Stimulated activated CD4-positive, alpha-beta T cell treated with anti-CD3 and anti-CD28 coated beads, Interleukin-1b, Interleukin-23, amount 100 ng/mL, for 1 hour (primary cell): ENCODE results near the gene TNFAIP6.

Experiments
- DNase-seq, 2 donors: peaks; one replicate each; pipeline ENCODE4 v3.0.0-alpha.2; 2020; ENCODE audit warnings: low read depth in 2 of 2

TNFAIP6 gene

GRCh38 chr2:151359768-151360461, 2.5 kb downstream of the TNFAIP6 start:
- no peak for DNase-seq

GRCh38 chr2:151361674-151362370, 4.4 kb downstream of the TNFAIP6 start:
- no peak for DNase-seq

GRCh38 chr2:151363709-151364108, 6.3 kb downstream of the TNFAIP6 start:
- DNase-seq = no peak

- no peak for DNase-seq
Observed at GRCh38 chr2:151367571-151367970, 10.2 kb downstream of the TNFAIP6 start.

DNA sequence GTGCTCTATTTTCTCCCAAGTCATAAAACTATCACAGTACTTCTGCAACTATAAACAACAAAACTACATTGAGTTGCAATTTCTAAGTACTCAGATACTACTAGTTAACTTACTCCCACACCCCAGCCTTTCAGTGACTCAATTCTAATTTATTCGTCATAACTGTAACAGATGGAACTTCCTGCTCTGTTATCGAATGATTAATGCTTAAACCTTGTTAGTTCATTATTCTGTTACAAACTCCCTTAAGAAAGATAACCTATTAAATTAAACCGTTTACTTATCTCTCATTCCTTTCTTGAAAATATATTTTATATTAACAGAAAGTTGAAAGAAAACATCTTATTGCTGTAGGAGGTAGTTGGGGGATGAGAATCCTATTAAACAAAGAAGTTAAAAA, 17.0 kb downstream of the TNFAIP6 start:
- no peak for DNase-seq

DNA sequence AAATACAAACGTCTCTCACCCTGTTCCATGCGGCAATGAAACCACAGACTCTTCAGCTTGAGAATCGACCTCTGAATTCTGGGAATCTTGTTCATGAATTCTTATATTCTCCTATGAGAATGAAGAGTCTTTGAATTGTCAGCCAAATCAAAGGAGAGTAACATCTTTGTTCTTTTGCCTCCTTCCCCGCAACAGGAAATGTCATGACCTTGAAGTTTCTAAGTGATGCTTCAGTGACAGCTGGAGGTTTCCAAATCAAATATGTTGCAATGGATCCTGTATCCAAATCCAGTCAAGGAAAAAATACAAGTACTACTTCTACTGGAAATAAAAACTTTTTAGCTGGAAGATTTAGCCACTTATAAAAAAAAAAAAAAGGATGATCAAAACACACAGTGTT, 21.8 kb downstream of the TNFAIP6 start:
- no peak for DNase-seq

GRCh38 chr2:151380580-151381235, 23.3 kb downstream of the TNFAIP6 start:
- no peak for DNase-seq

DNA sequence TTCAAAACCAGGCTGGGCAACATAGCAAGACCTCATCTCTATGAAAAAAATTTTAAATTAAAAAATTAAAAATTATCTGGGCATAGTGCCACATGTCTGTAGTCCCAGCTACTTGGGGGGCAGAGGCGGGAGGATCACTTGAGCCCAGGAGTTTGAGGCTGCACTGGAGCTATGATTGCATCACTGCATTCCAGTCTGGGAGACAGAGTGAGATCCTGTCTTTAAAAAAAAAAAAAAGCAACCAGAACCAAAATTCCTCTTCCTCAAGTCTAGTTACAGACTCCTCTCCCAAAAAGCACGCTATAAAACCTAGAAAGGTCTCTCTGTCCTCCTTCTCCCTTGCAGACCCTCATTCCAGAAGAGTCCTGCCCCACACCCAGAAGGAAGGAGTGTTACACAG, 23.9 kb downstream of the TNFAIP6 start:
- no peak for DNase-seq

- DNase-seq = no peak
Observed at GRCh38 chr2:151388011-151388410, 30.6 kb downstream of the TNFAIP6 start.

GRCh38 chr2:151391436-151391835, 34.0 kb downstream of the TNFAIP6 start:
- no peak for DNase-seq

GRCh38 chr2:151394509-151394908, 37.1 kb downstream of the TNFAIP6 start:
- no peak for DNase-seq

DNA sequence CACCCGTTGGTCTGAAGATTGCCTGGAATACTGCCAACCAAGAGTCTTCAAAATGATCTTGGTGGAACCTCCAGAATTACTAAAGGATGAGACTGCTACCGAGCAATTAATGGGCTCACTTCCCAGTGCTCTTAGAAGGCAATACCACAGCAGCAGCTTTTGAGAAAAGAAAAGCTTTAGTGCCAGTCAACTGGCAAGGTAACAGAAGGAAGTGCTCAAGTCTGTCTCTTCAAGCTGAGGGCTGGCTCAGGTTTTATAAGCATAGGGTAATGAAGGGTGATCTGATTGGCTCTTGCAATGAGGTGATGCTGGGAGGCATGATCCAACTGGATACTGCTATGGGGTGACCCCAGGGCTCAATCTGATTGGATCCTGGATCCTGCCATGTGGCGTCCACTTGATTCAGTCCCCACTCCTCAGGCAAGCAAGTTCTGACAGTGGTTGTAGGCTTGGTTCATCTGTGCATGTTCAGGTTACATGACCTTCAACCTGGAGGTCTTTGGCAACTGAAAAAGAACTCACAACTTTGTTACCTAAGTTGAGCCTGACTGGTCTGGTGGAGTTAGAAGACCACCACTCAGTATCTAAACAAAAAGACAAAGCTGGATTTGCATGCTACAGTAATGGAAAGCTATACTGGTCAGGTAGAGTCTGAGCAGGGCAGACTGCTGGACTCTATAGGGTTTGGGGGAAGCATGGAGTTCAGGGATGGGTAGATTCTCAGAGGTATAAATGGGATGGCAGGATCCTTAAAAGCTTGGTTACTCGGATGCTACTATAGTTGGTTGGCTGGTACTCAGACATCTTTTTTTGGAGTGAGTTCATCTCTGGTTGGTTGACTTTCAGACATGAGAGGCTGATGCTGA, 38.4 kb downstream of the TNFAIP6 start:
- no peak for DNase-seq

- DNase-seq = no peak
Observed at GRCh38 chr2:151399981-151400380, 42.6 kb downstream of the TNFAIP6 start.

- DNase-seq = no peak
Observed at GRCh38 chr2:151401149-151401548, 43.8 kb downstream of the TNFAIP6 start.

- DNase-seq = no peak
Observed at GRCh38 chr2:151403914-151404313, 46.5 kb downstream of the TNFAIP6 start.

- no peak for DNase-seq
Observed at GRCh38 chr2:151405376-151405775, 48.0 kb downstream of the TNFAIP6 start.

DNA sequence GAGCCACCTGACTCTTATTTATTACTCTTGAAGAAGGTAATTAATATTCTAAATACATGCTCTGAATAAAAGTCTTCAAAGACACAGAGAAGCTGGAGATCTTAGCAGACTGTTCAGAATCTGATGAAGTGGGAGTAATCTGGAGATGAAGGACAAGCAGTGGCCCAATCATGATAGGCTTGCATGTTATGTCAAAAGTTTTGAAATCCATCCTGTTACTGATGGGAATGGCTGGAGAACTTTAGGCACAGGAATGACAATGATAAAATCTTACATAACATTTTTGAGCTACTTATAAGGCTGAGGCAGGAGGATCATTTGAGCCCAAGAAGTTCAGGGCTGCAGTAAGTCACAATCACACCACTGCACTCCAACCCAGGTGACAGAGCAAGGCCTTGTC, 49.9 kb downstream of the TNFAIP6 start:
- no peak for DNase-seq

DNA sequence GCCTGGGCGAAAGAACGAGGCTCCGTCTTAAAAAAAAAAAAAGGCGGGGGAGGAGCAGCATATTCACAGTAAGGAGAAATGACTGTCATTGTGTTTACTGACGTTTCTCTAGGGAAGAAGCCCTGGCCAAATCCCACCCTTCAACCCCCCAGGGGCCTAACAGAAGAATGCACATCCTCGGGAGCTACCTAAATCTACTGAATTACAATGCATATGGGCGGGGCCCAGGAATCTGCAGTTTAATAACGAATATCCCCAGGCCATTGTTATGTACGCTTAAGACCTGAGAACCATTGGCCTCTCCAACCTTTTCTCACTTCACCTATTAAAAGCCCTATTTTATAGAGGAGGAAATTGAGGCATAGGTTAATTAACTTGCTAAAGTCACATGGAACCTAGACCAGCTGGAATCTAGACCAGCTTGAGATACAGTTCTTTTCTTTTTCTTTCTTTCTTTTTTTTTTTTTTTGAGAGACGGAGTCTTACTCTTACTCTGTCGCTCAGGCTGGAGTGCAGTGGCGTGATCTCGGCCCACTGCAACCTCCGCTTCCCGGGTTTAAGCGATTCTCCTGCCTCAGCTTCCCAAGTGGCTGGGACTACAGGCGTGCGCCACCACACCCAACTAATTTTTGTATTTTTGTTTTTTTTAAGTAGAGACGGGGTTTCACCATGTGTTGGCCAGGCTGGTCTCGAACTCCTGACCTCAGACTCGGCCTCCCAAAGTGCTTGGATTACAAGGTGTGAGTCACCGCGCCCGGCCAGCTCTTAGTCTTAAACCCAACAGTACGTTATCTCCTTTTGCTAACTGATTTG, 51.6 kb downstream of the TNFAIP6 start:
- no peak for DNase-seq

GRCh38 chr2:151409601-151410484, 52.5 kb downstream of the TNFAIP6 start, which contains the start of gene RIF1:
Gene RIF1, plus strand, starts transcription at chr2:151409902. Its CDS starts 522 bp downstream, at chr2:151410424.
- peak; percentile 29 to 65 for DNase-seq

DNA sequence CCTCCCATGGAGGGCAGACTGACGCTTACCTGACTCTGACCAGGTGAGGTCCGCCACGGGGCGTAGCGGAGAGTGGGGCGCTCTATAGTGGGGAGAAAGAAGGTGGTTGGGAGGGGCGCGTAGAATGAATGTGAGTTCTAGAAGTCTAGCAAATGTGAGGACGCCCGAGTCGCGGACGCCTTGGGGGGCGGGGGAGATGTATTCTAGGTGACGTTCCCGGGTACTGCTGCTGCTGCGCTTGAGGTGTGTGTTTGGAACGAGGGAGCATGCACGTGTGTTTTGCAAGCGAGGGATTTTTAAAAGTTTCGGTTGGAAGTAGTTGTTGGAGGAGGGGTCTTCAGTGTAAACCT, 53.1 kb downstream of the TNFAIP6 start:
- DNase-seq = peak in 1 of 2 donors; percentile 20
